Hematopoietic multipotent progenitor cell treated with erythropoietin and hydrocortisone succinate and interleukin-3 and kit ligand, for 4 days (in vitro differentiated cells): ENCODE results near the gene GARRE1.
"Not testable (repeated sequence)": the region's sequence is repeated elsewhere in the genome, so short reads cannot be mapped to it uniquely, and the experiment has no call there.

ENCODE experiments used
- DNase-seq: peaks from one replicate; pipeline ENCODE4 v3.0.0-alpha.2; 2015

The GARRE1 gene

GRCh38 chr19:34231439-34231838 lies 22.9 kb upstream of the GARRE1 start:
- DNase-seq = no peak

GRCh38 chr19:34232566-34233481 lies 21.5 kb upstream of the GARRE1 start:
- DNase-seq = peak; percentile 46

GRCh38 chr19:34235425-34235940 lies 18.9 kb upstream of the GARRE1 start:
- no peak for DNase-seq

- no peak for DNase-seq
Observed at GRCh38 chr19:34236035-34236987, 18.0 kb upstream of the GARRE1 start.

GRCh38 chr19:34237283-34237682 lies 17.1 kb upstream of the GARRE1 start:
- DNase-seq = no peak

GRCh38 chr19:34237939-34238338 lies 16.4 kb upstream of the GARRE1 start:
- no peak for DNase-seq

- peak; percentile 47 for DNase-seq
Observed at GRCh38 chr19:34241513-34242337, 12.6 kb upstream of the GARRE1 start.

GRCh38 chr19:34243138-34243875 lies 11.0 kb upstream of the GARRE1 start:
- DNase-seq = not testable (repeated sequence)

- DNase-seq = no peak
Observed at GRCh38 chr19:34243876-34244578, 10.3 kb upstream of the GARRE1 start.

- DNase-seq = peak; percentile 11
Observed at GRCh38 chr19:34244611-34245299, 9.6 kb upstream of the GARRE1 start.

GRCh38 chr19:34246340-34246739 lies 8.0 kb upstream of the GARRE1 start:
- no peak for DNase-seq

- DNase-seq = no peak
Observed at GRCh38 chr19:34248941-34249340, 5.4 kb upstream of the GARRE1 start.

GRCh38 chr19:34253167-34253566 lies 1.2 kb upstream of the GARRE1 start:
- not testable (repeated sequence) for DNase-seq

GRCh38 chr19:34253681-34254045 lies 691 bp upstream of the GARRE1 start:
- DNase-seq = not testable (repeated sequence)

- DNase-seq = peak; percentile 72
Observed at GRCh38 chr19:34254698-34255432, 511 bp downstream of the GARRE1 start.

- DNase-seq = no peak
Observed at GRCh38 chr19:34255546-34255945, 1.2 kb downstream of the GARRE1 start.

GRCh38 chr19:34256835-34257558 lies 2.6 kb downstream of the GARRE1 start:
- no peak for DNase-seq

- DNase-seq = no peak
Observed at GRCh38 chr19:34257559-34257924, 3.2 kb downstream of the GARRE1 start.
